DMS114 treated with DMSO at 0.1 percent for 48 hours (cell line): ENCODE results near the gene MMP19.

ENCODE experiments used
- DNase-seq: peaks from one replicate; lab custom pipeline; 2025; ENCODE audit not compliant: unreplicated experiment; lab: John Stamatoyannopoulos, UW

Gene MMP19

DNA sequence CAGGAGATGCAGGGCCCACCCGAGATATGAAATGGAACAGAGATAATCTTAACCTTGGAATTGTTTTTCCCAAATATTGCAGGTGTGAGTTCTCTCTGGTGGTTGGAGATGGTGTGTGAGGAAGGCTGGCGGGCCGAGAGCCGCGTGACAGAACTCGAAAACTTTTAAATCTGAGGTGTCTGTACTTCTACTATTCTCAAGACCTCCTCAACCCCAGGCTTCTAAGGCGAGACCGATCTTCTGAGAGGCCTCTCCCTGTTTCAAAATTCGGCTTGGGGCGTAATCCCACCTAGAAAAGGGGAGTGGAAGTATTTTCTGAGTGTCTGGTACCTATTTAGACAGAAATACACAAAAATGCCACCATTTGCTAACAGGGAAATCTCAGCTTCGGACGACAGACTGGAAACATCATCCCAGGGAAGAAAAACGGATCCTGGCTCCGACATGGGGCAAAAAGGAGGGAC, 25.8 kb downstream of the MMP19 start:
- DNase-seq, result no peak

- DNase-seq, result no peak
These were observed 27.3 kb downstream of the MMP19 start for GRCh38 chr12:55815473-55815872.

DNA sequence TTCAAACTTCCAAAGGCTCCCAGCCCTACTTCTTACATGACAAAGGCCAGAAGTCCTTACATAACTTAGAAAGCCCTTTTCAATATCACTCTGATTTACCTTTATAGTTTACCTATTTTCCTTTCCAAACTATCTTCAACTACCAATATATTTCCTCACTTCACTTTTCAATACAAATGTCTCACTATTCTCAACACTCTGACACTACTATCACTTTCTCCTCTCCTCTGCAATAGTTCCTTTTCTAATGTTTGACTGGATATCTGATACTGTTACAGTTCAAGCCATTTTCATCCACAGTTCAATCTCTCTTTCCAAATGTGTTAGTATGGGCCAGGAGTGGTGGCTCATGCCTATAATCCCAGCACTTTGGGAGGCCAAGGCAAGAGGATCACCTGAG, 28.5 kb downstream of the MMP19 start:
- no peak for DNase-seq

DNA sequence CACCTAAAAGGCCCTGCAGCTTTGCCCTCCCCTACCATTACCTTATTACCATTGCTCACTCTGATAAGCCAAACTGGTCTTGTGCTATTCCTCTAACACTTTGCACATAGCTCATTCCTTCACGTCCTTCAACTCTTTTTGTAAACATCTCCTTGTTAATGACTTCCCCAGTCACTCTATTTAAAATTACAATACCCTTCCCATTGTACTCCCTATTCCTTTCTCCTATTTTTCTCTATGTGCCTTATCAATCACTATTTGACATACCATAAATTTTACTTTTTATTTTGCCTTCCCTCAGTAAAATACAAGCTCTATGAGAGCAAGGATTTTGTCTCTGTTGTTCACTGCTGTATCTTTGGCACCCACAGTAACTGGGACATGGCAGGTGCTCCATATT, 30.6 kb downstream of the MMP19 start:
- no peak for DNase-seq

GRCh38 chr12:55809274-55809673, 33.5 kb downstream of the MMP19 start:
- DNase-seq, result no peak

GRCh38 chr12:55806982-55807381, 35.8 kb downstream of the MMP19 start:
- DNase-seq, result no peak

DNA sequence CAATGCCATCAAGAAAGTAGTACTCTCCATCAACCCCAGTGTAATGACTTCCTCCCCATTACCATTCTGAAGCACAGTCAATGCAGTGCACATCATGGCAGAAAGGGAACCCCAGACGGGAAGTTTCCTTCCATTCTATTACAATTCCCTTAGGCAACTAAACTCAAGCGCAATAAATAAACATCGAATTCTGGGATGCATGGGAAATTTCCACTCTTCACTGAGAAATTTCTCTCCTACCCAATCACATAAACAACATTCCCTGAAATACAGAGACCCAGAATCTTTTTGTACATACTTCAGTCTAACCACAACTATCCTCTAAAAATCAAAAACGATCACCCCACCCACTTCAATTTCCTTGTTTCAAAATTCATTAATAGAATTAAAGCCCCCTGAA, 45.2 kb downstream of the MMP19 start:
- no peak for DNase-seq

- DNase-seq, result no peak
These were observed 45.7 kb downstream of the MMP19 start for GRCh38 chr12:55797068-55797467.

GRCh38 chr12:55795950-55796349, 46.8 kb downstream of the MMP19 start:
- no peak for DNase-seq

DNA sequence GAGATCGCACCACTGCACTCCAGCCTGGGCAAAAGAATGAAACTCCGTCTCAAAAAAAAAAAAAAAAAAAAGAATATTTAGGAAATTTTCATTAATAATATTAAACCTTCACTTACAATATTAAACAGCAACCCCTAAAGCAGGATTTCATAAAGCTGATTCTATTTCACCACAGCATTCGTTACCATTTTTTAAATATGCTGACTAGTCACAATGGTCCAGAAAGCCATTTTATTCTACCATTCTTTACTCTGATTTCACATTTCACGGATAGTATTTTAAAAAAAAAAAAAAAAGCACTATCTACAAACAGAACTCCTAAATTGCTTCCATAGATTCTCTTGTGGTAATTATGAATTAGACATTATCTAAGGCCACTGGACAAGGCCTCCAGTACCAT, 52.8 kb downstream of the MMP19 start:
- no peak for DNase-seq

GRCh38 chr12:55789171-55789570, 53.6 kb downstream of the MMP19 start:
- no peak for DNase-seq

DNA sequence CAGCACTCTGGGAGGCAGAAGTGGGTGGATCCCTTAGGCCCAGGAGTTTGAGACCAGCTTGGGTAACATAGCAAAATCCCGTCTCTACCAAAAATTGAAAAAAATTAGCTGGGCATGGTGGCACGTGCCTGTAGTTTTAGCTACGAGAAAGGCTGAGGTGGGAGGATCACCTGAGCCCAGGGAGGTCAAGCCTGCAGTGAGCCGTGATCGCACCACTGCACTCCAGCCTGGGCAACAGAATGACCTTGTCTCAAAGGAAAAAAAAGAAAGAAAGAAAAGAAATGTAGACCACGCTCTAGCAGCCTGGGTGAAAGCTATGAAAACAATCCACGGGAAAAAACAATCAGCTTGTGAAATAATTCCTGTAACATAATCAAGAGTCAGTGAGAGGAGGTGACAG, 54.2 kb downstream of the MMP19 start:
- DNase-seq, result no peak
